Effector CD4-positive, alpha-beta T cell (primary cell): ENCODE measurements around the gene PCDHB16.

Source experiments
- DNase-seq: peaks from one replicate; pipeline ENCODE4 v3.0.0-alpha.2; 2020

PCDHB16 gene

GRCh38 chr5:141234109-141234667 lies 52.0 kb downstream of the PCDHB16 start:
- no peak for DNase-seq
